Tibial nerve (tissue), 4 donors: ENCODE measurements around the gene TES. TPM values are rescaled to one million over a fixed set of nuclear protein-coding genes. Genes with fewer than 3 reads are reported as not detected.

Experiments used
- DNase-seq, 2 donors: peaks; one replicate each; pipeline ENCODE4 v3.0.0-alpha.2; 2019; ENCODE audit warnings: low spot score in 2 of 2
- H3K27ac ChIP-seq, 4 donors: fragments of 200-600 bp; sonication (generic) in 3 of 4; one replicate each; pipeline ENCODE4 v1.5.1; 2017 to 2019; ENCODE audit warnings: mild to moderate bottlenecking in 1 of 4
- H3K27me3 ChIP-seq, 2 donors: fragments of 200-600 bp; sonication (generic) in 1 of 2; one replicate each; pipeline versions ENCODE4 v1.5.1 to v1.6.0; 2017 to 2019
- H3K36me3 ChIP-seq, 3 donors: fragments of 200-600 bp; sonication (generic); one replicate each; pipeline ENCODE4 v1.5.1; 2018 to 2019
- H3K4me1 ChIP-seq, 4 donors: fragments of 200-600 bp; sonication (generic) in 3 of 4; one replicate each; pipeline ENCODE4 v1.5.1; 2017 to 2019
- H3K4me3 ChIP-seq, 4 donors: fragments of 200-600 bp; sonication (generic) in 3 of 4; one replicate each; pipeline ENCODE4 v1.5.1; 2017 to 2019; ENCODE audit warnings: mild to moderate bottlenecking in 1 of 4, moderate library complexity in 1 of 4
- H3K9me3 ChIP-seq, 4 donors: fragments of 200-600 bp; sonication (generic) in 3 of 4; one replicate each; pipeline ENCODE4 v1.5.1; 2017 to 2019
- CTCF ChIP-seq, 5 experiments: fragments of 200-600 bp in 3 of 5; fragments of 450-650 bp in 2 of 5; sonication (generic) in 3 of 5; IDR thresholded peaks; one replicate each; pipeline ENCODE4 v1.5.1; 2016 to 2019; ENCODE audit warnings: antibody characterized with exemption in 5 of 5, mild to moderate bottlenecking in 3 of 5, moderate library complexity in 2 of 5
- EP300 ChIP-seq, 2 donors: sonication (generic); formaldehyde crosslinking; IDR thresholded peaks; one replicate each; pipeline ENCODE4 v1.6.1; 2017; ENCODE audit warnings: antibody characterized with exemption in 2 of 2, mild to moderate bottlenecking in 1 of 2
- POLR2A ChIP-seq, 2 donors: fragments of 450-650 bp; IDR thresholded peaks; one replicate each; pipeline ENCODE4 v1.6.1; 2017; ENCODE audit warnings: antibody characterized with exemption in 2 of 2, mild to moderate bottlenecking in 2 of 2, moderate library complexity in 2 of 2
- WGBS, 2 donors: methylation state at CpG; one replicate each; pipeline ENCODE4 v1.1.5; 2018; 5-methylcytosine and 5-hydroxymethylcytosine counted together
- total RNA-seq, 4 donors: library from RNA; depleted of rRNA; stranded (reverse); fragments of >200 nt; gene quantifications; one replicate each; pipeline ENCODE4 v1.1.0, GENCODE V29; 2016

TES gene
- total RNA-seq, 4 donors from 2014 or later, result 18.6 to 28.3 (median 24.2) TPM

GRCh38 chr7:116259156-116259870, 49.0 kb downstream of the TES start:
- Histone ChIP-seq H3K36me3 (no peaks in the 10 kb centered on the region), H3K4me1 (peaks cover 0 to 9% (median 2%) of the 10 kb centered on the region in 4 donors), H3K27me3 (no peaks in the 10 kb centered on the region), H3K4me3 (no peak overlapping the region), H3K9me3 (no peaks in the 10 kb centered on the region), H3K27ac (peak overlapping the region in 1 of 4 donors; percentile 35)
- no peak for DNase-seq
- WGBS, 2 donors, result 84 to 85% methylated on average over 5 of the region's 5 CpGs
- TF ChIP-seq CTCF (IDR thresholded peaks at IDR 0.05), result no peak
- no peak for TF ChIP-seq POLR2A (IDR thresholded peaks at IDR 0.05)
- no peak for TF ChIP-seq EP300 (IDR thresholded peaks at IDR 0.05)

- no peak for DNase-seq
- no peaks in the 10 kb centered on the region for H3K36me3 ChIP-seq
- TF ChIP-seq EP300 (IDR thresholded peaks at IDR 0.05) (no peak), POLR2A (IDR thresholded peaks at IDR 0.05) (no peak), CTCF (IDR thresholded peaks at IDR 0.05) (no peak)
- H3K27me3 ChIP-seq, result no peaks in the 10 kb centered on the region
- H3K27ac ChIP-seq, result no peak overlapping the region
- H3K9me3 ChIP-seq, result no peaks in the 10 kb centered on the region
- H3K4me3 ChIP-seq, result no peak overlapping the region
- peaks cover 0 to 9% (median 2%) of the 10 kb centered on the region in 4 donors for H3K4me1 ChIP-seq
- WGBS, 2 donors, result 73 to 83% methylated on average over 5 of the region's 5 CpGs
Observed at GRCh38 chr7:116259871-116260440, 49.6 kb downstream of the TES start.

GRCh38 chr7:116261904-116262303, 51.6 kb downstream of the TES start:
- TF ChIP-seq CTCF (IDR thresholded peaks at IDR 0.05), result no peak
- DNase-seq, result no peak
- 84 to 98% methylated on average over 3 of the region's 3 CpGs for WGBS, 2 donors
- Histone ChIP-seq H3K9me3 (no peaks in the 10 kb centered on the region), H3K36me3 (no peaks in the 10 kb centered on the region), H3K27ac (no peak overlapping the region), H3K27me3 (no peaks in the 10 kb centered on the region), H3K4me3 (no peak overlapping the region), H3K4me1 (peaks cover 0 to 9% (median 2%) of the 10 kb centered on the region in 4 donors)

GRCh38 chr7:116265881-116266280, 55.5 kb downstream of the TES start:
- Histone ChIP-seq H3K27me3 (no peaks in the 10 kb centered on the region), H3K4me1 (peaks cover 0 to 12% (median 3%) of the 10 kb centered on the region in 4 donors), H3K4me3 (no peak overlapping the region), H3K36me3 (no peaks in the 10 kb centered on the region), H3K9me3 (no peaks in the 10 kb centered on the region), H3K27ac (no peak overlapping the region)
- 93 to 95% methylated on average over 3 of the region's 3 CpGs for WGBS, 2 donors
- TF ChIP-seq POLR2A (IDR thresholded peaks at IDR 0.05), result no peak
- no peak for TF ChIP-seq CTCF (IDR thresholded peaks at IDR 0.05)
- no peak for TF ChIP-seq EP300 (IDR thresholded peaks at IDR 0.05)
- no peak for DNase-seq

GRCh38 chr7:116269466-116269865, 59.1 kb downstream of the TES start:
- H3K27ac ChIP-seq, result peak overlapping the region in 1 of 4 donors; percentile 16
- TF ChIP-seq EP300 (IDR thresholded peaks at IDR 0.05) (no peak), POLR2A (IDR thresholded peaks at IDR 0.05) (no peak), CTCF (IDR thresholded peaks at IDR 0.05) (no peak)
- 82 to 89% methylated on average over 4 of the region's 4 CpGs for WGBS, 2 donors

More at GRCh38 chr7:116269466-116269865, 59.1 kb downstream of the TES start:
- DNase-seq, result no peak
- Histone ChIP-seq H3K27me3 (no peaks in the 10 kb centered on the region), H3K4me3 (no peak overlapping the region), H3K4me1 (peaks cover 0 to 31% (median 11%) of the 10 kb centered on the region in 4 donors), H3K9me3 (no peaks in the 10 kb centered on the region), H3K36me3 (no peaks in the 10 kb centered on the region)
